PC-3 (cell line): ENCODE measurements around the gene TSPYL4. TPM values are rescaled to one million over a fixed set of nuclear protein-coding genes. Genes with fewer than 3 reads are reported as not detected.

Source experiments
- ATAC-seq: fragments of 200-7000 bp; cut with Tn5 transposase; 2 replicates; pipeline ENCODE4 v1.9.1; 2020; ENCODE audit warnings: mild to moderate bottlenecking, moderate library complexity
- BruUV-seq: library from RNA; stranded (reverse); fragments of 400-500 nt; replicated peaks from 2 replicates; lab custom pipeline; 2021; lab: Mats Ljungman, UMichigan
- CTCF ChIA-PET: fragments of 300-600 bp; sonication (Branson Sonifier 250); formaldehyde crosslinking; loops from one replicate; lab custom pipeline; 2022; ENCODE audit warnings: antibody characterized with exemption; lab: Charles Lee
- POLR2A ChIA-PET: fragments of 300-600 bp; sonication (Branson Sonifier 250); formaldehyde crosslinking; loops from one replicate; lab custom pipeline; 2022; ENCODE audit warnings: antibody characterized with exemption; ENCODE audit not compliant: unreplicated experiment; lab: Charles Lee
- DNase-seq: peaks from one replicate; pipeline ENCODE4 v3.0.0-alpha.2; 2015
- H2AFZ ChIP-seq: fragments of 300-600 bp; sonication (generic); 2 replicates; pipeline ENCODE4 v1.6.0; 2016; ENCODE audit warnings: antibody characterized with exemption, low read length
- H3F3A ChIP-seq: fragments of 300-600 bp; sonication (generic); one replicate; pipeline ENCODE4 v1.6.0; 2017; ENCODE audit warnings: antibody characterized with exemption, low read length, control low read depth, mild to moderate bottlenecking; ENCODE audit not compliant: unreplicated experiment
- H3K27ac ChIP-seq: fragments of 300-600 bp; sonication (generic); 2 replicates; pipeline ENCODE4 v1.5.1; 2016; ENCODE audit warnings: mild to moderate bottlenecking, low read length
- H3K27me3 ChIP-seq: fragments of 300-600 bp; sonication (generic); 2 replicates; pipeline ENCODE4 v1.6.1; 2016; ENCODE audit warnings: low read length, mixed read lengths
- H3K36me3 ChIP-seq: fragments of 300-600 bp; sonication (generic); 2 replicates; pipeline ENCODE4 v1.6.1; 2016; ENCODE audit warnings: low read depth, mixed run types, low read length, mixed read lengths
- H3K4me1 ChIP-seq: fragments of 300-600 bp; sonication (generic); 2 replicates; pipeline ENCODE4 v1.5.1; 2016; ENCODE audit warnings: low read length; ENCODE audit not compliant: insufficient read depth
- H3K4me2 ChIP-seq: fragments of 300-600 bp; sonication (generic); 2 replicates; pipeline ENCODE4 v1.6.0; 2016; ENCODE audit warnings: low read length
- H3K4me3 ChIP-seq: fragments of 300-600 bp; sonication (generic); 2 replicates; pipeline ENCODE4 v1.5.1; 2016; ENCODE audit warnings: mild to moderate bottlenecking, low read length, mixed read lengths
- H3K79me2 ChIP-seq: fragments of 300-600 bp; sonication (generic); 2 replicates; pipeline ENCODE4 v1.6.1; 2017; ENCODE audit warnings: low read length, mixed read lengths
- H3K9ac ChIP-seq: fragments of 300-600 bp; sonication (generic); 2 replicates; pipeline ENCODE4 v1.6.0; 2016; ENCODE audit warnings: mild to moderate bottlenecking, low read length
- H3K9me2 ChIP-seq: fragments of 300-600 bp; sonication (generic); replicated peaks from 2 replicates; pipeline ENCODE4 v1.6.1; 2016; ENCODE audit warnings: mixed run types, low read length, mixed read lengths
- H3K9me3 ChIP-seq: fragments of 300-600 bp; sonication (generic); 2 replicates; pipeline ENCODE4 v1.6.1; 2016; ENCODE audit warnings: low read length, mixed read lengths
- H4K20me1 ChIP-seq: fragments of 300-600 bp; sonication (generic); 2 replicates; pipeline ENCODE4 v1.6.1; 2016; ENCODE audit warnings: low read length, mixed read lengths
- CTCF ChIP-seq: fragments of 300-600 bp; sonication (generic); conservative IDR thresholded peaks from 2 replicates; pipeline ENCODE4 v1.5.1; 2017; ENCODE audit warnings: antibody characterized with exemption, low read depth, mild to moderate bottlenecking, low read length
- EZH2 ChIP-seq: fragments of 300-600 bp; sonication (generic); IDR thresholded peaks from one replicate; pipeline ENCODE4 v1.6.1; 2017; ENCODE audit warnings: antibody characterized with exemption, mild to moderate bottlenecking, low read length; ENCODE audit not compliant: unreplicated experiment
- EZH2phosphoT487 ChIP-seq: fragments of 300-600 bp; sonication (generic); IDR thresholded peaks from 2 replicates; pipeline ENCODE4 v1.6.1; 2018; ENCODE audit warnings: mild to moderate bottlenecking, antibody characterized with exemption, low read length, borderline replicate concordance
- intact Hi-C: fragments of 100-400 bp; cut with micrococcal nuclease; formaldehyde crosslinking; loops from 2 replicates; pipeline ENCODE4 v1.9.0; 2023
- total RNA-seq: library from RNA; depleted of rRNA; stranded (reverse); fragments of >200 nt; gene quantifications from 2 replicates; pipeline ENCODE4 v1.2.3, GENCODE V29; 2014

Gene TSPYL4
- total RNA-seq, 1 experiment from 2014 or later: 8.0 TPM

- Histone ChIP-seq H3K36me3 (no peaks in the 10 kb centered on the region), H3K27ac (0 out of 2 replicates have a peak overlapping the region, but pooled peaks have one; percentile 77), H3K4me2 (peak overlapping the region; percentile 97), H3K9ac (peak overlapping the region; percentile 94), H2AFZ (peak overlapping the region; percentile 85), H3K27me3 (no peaks in the 10 kb centered on the region), H3F3A (no peaks in the 10 kb centered on the region), H3K9me2 (no peaks in the 10 kb centered on the region), H3K79me2 (peaks cover 57% of the 10 kb centered on the region), H3K4me1 (peaks cover 9% of the 10 kb centered on the region), H3K4me3 (peak overlapping the region; percentile 99), H4K20me1 (peaks cover 34% of the 10 kb centered on the region), H3K9me3 (no peaks in the 10 kb centered on the region)
- intact Hi-C loops: loop anchor here (5.0 kb wide), 1 partner anchor 62 kb away; no protein-coding TSS in a partner anchor
- CTCF ChIA-PET: no interaction called here
- DNase-seq (no peak), ATAC-seq (peak; percentile 7)
- BruUV-seq: no TSS peak
- TF ChIP-seq CTCF (no peak), EZH2 (no peak), EZH2phosphoT487 (no peak)
- POLR2A ChIA-PET: no interaction called here
Observed at GRCh38 chr6:116278854-116279231, 25.0 kb upstream of the TSPYL4 start.

GRCh38 chr6:116278481-116278829 is 24.6 kb upstream of the TSPYL4 start:
- no TSS peak for BruUV-seq
- H3K79me2 ChIP-seq: peaks cover 57% of the 10 kb centered on the region

More at GRCh38 chr6:116278481-116278829, 24.6 kb upstream of the TSPYL4 start:
- peak overlapping the region; percentile 99 for H3K4me3 ChIP-seq
- CTCF ChIA-PET: interaction anchor here (0.5 kb wide), 1 partner anchor 1206 kb away, joined by 3 read pairs; no protein-coding TSS in a partner anchor
- no peak overlapping the region for H2AFZ ChIP-seq
- H3K36me3 ChIP-seq: peaks cover 1% of the 10 kb centered on the region; the same call in 1 of the 2 replicates
- intact Hi-C loops: loop anchor here (5.0 kb wide), 1 partner anchor 61 kb away; no protein-coding TSS in a partner anchor
- H3K4me1 ChIP-seq: peaks cover 9% of the 10 kb centered on the region
- TF ChIP-seq EZH2phosphoT487 (no peak), CTCF (no peak), EZH2 (no peak)
- POLR2A ChIA-PET: no interaction called here
- H3K9ac ChIP-seq: peak overlapping the region; percentile 94
- H3K27ac ChIP-seq: no peak overlapping the region
- H4K20me1 ChIP-seq: peaks cover 34% of the 10 kb centered on the region
- H3K9me3 ChIP-seq: no peaks in the 10 kb centered on the region
- H3F3A ChIP-seq: no peaks in the 10 kb centered on the region
- H3K9me2 ChIP-seq: no peaks in the 10 kb centered on the region
- DNase-seq (no peak), ATAC-seq (no peak)
- H3K4me2 ChIP-seq: peak overlapping the region; percentile 97
- H3K27me3 ChIP-seq: no peaks in the 10 kb centered on the region
